ENCODE results near the gene SLITRK1. TPM values are rescaled to one million over a fixed set of nuclear protein-coding genes. Genes with fewer than 3 reads are reported as not detected.

The SLITRK1 gene
- polyA plus RNA-seq, 1 donor (not counting 4 experiments of a cell fraction or from before 2014, with no cell fraction given) = not detected

DNA sequence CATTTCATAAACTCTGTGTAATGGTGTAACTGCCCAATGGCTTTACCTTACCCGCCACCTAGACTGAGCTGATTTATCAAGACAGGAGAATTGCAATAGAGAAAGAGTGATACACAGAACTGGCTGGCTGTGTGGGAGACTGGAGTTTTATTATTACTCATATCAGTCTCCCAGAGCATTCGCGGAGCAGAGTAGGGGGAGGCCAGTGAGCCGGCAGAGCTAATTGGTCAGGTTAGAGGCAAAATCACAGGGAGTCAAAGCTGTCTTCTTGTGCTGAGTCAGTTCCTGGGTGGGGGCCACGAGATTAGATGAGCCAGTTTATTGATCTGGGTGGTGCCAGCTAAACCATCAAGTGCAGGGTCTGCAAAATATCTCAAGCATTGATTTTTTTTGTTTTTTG lies 23.4 kb upstream of the SLITRK1 start:
- no peak overlapping the region for H3K4me3 ChIP-seq (ENCODE audit: control insufficient read depth in 2 of 3, extremely low read depth in 1 of 3, insufficient read depth in 2 of 3, low read depth in 1 of 3, low read length in 3 of 3)
- H3K9me3 ChIP-seq (ENCODE audit: control insufficient read depth, low read depth, low read length) = no peaks in the 10 kb centered on the region
- TF ChIP-seq, protein P1, sequence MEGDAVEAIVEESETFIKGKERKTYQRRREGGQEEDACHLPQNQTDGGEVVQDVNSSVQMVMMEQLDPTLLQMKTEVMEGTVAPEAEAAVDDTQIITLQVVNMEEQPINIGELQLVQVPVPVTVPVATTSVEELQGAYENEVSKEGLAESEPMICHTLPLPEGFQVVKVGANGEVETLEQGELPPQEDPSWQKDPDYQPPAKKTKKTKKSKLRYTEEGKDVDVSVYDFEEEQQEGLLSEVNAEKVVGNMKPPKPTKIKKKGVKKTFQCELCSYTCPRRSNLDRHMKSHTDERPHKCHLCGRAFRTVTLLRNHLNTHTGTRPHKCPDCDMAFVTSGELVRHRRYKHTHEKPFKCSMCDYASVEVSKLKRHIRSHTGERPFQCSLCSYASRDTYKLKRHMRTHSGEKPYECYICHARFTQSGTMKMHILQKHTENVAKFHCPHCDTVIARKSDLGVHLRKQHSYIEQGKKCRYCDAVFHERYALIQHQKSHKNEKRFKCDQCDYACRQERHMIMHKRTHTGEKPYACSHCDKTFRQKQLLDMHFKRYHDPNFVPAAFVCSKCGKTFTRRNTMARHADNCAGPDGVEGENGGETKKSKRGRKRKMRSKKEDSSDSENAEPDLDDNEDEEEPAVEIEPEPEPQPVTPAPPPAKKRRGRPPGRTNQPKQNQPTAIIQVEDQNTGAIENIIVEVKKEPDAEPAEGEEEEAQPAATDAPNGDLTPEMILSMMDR (optimal IDR thresholded peaks at IDR 0.05 in 1 of 3, IDR thresholded peaks at IDR 0.05 in 1 of 3, conservative IDR thresholded peaks at IDR 0.05 in 1 of 3; ENCODE audit: extremely low read depth in 1 of 3, insufficient read depth in 2 of 3, low read length in 3 of 3) = no peak
- TF ChIP-seq EZH2 (IDR thresholded peaks at IDR 0.05; ENCODE audit: low read length) = no peak
- no peaks in the 10 kb centered on the region for H3K27me3 ChIP-seq (ENCODE audit: control insufficient read depth, extremely low read depth, insufficient read depth, low read length)
- H3K4me1 ChIP-seq (ENCODE audit: control insufficient read depth, extremely low read depth, insufficient read depth, low read length) = no peaks in the 10 kb centered on the region
- no peaks in the 10 kb centered on the region for H3K9me1 ChIP-seq (ENCODE audit: control insufficient read depth, extremely low read depth, insufficient read depth, low read length)
- no peaks in the 10 kb centered on the region for H3K79me2 ChIP-seq (ENCODE audit: control insufficient read depth, insufficient read depth, low read length)
- dilution Hi-C loops (cut with MboI; ENCODE audit: extremely low pct_ligation_motif_present, low sequenced_read_pairs) = no loop called here
- FAIRE-seq (no peak), DNase-seq (ENCODE audit: low read depth, low spot score) (no peak)
- no peak overlapping the region for H3K9ac ChIP-seq (ENCODE audit: control insufficient read depth, extremely low read depth, insufficient read depth, low read length)
- no peak overlapping the region for H2AFZ ChIP-seq (ENCODE audit: control insufficient read depth, low read length)
- no peaks in the 10 kb centered on the region for H3K36me3 ChIP-seq (ENCODE audit: control insufficient read depth in 2 of 2, extremely low read depth in 1 of 2, insufficient read depth in 2 of 2, low read length in 2 of 2)
- H3K4me2 ChIP-seq (ENCODE audit: control insufficient read depth, extremely low read depth, insufficient read depth, low read depth, low read length) = no peak overlapping the region
- no peak overlapping the region for H3K27ac ChIP-seq (ENCODE audit: control insufficient read depth, insufficient read depth, low read length)
- H4K20me1 ChIP-seq (ENCODE audit: control insufficient read depth, extremely low read depth, insufficient read depth, low read length) = no peaks in the 10 kb centered on the region

DNA sequence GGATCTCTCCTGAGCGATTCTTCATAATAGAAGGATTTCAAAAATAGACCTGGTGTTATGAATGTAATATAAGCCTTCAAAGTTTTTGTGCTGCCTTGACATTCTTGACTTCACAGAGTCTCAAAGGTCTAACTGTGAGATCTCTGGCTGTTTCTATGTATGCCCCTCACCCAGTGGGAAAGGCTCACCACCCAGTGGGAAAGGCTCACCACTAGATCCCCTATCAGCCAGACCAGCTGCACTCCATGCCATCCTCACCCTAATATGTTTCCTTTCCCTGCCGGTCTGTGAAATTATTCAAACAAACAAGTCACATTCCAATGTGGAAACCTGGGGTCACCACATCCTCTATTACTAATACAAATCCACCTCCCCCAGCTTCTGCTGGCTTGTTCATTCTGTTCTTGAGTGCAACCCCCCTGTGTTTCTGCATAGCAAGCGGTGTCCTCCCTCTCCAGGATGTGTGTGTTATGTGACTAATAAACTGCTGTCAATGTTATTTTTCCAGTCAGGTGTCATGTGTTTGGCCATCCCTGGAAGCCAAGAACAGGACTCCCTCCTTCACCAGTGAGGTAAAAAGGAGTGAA lies 13.8 kb upstream of the SLITRK1 start:
- no peaks in the 10 kb centered on the region for H4K20me1 ChIP-seq (ENCODE audit: control insufficient read depth, extremely low read depth, insufficient read depth, low read length)
- no peak overlapping the region for H3K4me3 ChIP-seq (ENCODE audit: control insufficient read depth in 2 of 3, extremely low read depth in 1 of 3, insufficient read depth in 2 of 3, low read depth in 1 of 3, low read length in 3 of 3)
- peaks cover 4% of the 10 kb centered on the region for H3K4me1 ChIP-seq (ENCODE audit: control insufficient read depth, extremely low read depth, insufficient read depth, low read length)
- no peaks in the 10 kb centered on the region for H3K9me3 ChIP-seq (ENCODE audit: control insufficient read depth, low read depth, low read length)
- H3K36me3 ChIP-seq (ENCODE audit: control insufficient read depth in 2 of 2, extremely low read depth in 1 of 2, insufficient read depth in 2 of 2, low read length in 2 of 2) = no peaks in the 10 kb centered on the region
- no peaks in the 10 kb centered on the region for H3K27me3 ChIP-seq (ENCODE audit: control insufficient read depth, extremely low read depth, insufficient read depth, low read length)
- no peaks in the 10 kb centered on the region for H3K9me1 ChIP-seq (ENCODE audit: control insufficient read depth, extremely low read depth, insufficient read depth, low read length)
- H3K27ac ChIP-seq (ENCODE audit: control insufficient read depth, insufficient read depth, low read length) = no peak overlapping the region
- no peaks in the 10 kb centered on the region for H3K79me2 ChIP-seq (ENCODE audit: control insufficient read depth, insufficient read depth, low read length)
- H3K4me2 ChIP-seq (ENCODE audit: control insufficient read depth, extremely low read depth, insufficient read depth, low read depth, low read length) = no peak overlapping the region
- TF ChIP-seq, protein P1 (optimal IDR thresholded peaks at IDR 0.05 in 1 of 3, IDR thresholded peaks at IDR 0.05 in 1 of 3, conservative IDR thresholded peaks at IDR 0.05 in 1 of 3; ENCODE audit: extremely low read depth in 1 of 3, insufficient read depth in 2 of 3, low read length in 3 of 3) = no peak
- no peak for TF ChIP-seq EZH2 (IDR thresholded peaks at IDR 0.05; ENCODE audit: low read length)
- dilution Hi-C loops (cut with MboI; ENCODE audit: extremely low pct_ligation_motif_present, low sequenced_read_pairs) = no loop called here
- H3K9ac ChIP-seq (ENCODE audit: control insufficient read depth, extremely low read depth, insufficient read depth, low read length) = no peak overlapping the region
- FAIRE-seq (peak; percentile 79), DNase-seq (ENCODE audit: low read depth, low spot score) (peak; percentile 65)
- peak overlapping the region; percentile 76 for H2AFZ ChIP-seq (ENCODE audit: control insufficient read depth, low read length)

Measured in keratinocyte (primary cell).